Measurements from ENCODE around the gene DNMT1.

The DNMT1 gene

GRCh38 chr19:10138879-10139795, 55.6 kb downstream of the DNMT1 start:
- no peak for DNase-seq

- no peak for DNase-seq
Measured at GRCh38 chr19:10137751-10138682, 56.7 kb downstream of the DNMT1 start.

DNA sequence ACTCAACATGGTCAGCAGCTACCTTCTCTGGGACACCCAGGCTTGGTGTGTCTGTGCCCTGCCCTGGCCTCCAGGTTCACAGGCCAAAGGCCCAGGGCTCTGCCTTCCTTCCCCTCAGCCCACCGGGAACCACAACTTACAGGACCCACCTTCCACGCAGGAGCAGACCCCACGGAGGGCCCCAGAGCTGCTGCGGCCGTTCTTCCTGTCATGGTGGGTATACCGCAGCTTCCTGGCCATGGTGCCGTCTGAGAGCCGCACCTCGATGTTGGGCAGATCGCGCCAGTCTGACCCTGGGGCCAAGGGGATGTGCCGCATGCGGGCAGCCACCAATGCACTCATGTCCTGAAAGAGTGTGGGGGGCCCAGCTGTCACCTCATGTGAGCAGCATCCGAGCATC, 57.8 kb downstream of the DNMT1 start:
- no peak for DNase-seq

DNA sequence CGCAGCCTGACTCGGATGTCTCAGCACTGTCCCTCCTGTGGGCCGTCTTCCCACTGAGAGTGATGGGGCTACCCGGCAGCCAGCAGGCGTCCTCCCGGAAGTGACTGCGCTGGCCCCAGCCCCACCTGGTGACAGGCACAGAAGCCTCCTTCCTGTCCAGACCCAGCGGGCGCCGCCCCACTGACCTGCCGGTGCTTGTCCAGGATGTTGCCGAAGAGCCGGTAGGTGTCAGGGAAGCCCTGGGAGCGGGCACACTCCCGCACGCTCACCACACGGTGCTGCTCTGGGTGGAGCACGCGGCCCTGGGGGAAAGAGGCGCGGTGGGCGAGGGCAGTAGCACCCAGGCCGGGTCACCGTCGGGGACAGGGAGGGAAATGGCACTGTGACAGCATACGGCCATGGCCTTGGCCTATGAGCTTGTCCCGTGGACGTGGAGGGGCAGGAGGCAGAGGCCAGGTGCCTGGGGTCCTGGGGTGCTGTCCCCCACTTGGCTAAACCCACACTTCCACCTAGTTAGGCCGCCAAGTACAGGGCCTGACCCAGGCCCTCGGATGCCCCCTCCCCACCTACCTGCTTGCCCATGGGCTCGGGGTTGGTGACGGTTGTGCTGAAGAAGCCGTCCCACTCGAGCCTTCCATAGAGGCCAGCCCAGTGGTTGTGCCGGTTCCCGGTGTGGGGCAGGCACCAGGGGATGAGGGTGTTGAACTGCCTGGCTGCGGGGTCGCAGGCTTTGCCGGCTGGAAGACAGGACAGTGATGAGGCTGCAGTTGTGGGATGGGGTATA, 59.0 kb downstream of the DNMT1 start:
- DNase-seq, result no peak

GRCh38 chr19:10134040-10134439, 60.7 kb downstream of the DNMT1 start:
- DNase-seq, result no peak

GRCh38 chr19:10133596-10133995, 61.2 kb downstream of the DNMT1 start:
- no peak for DNase-seq

GRCh38 chr19:10132905-10133304, 61.8 kb downstream of the DNMT1 start:
- DNase-seq, result no peak

DNA sequence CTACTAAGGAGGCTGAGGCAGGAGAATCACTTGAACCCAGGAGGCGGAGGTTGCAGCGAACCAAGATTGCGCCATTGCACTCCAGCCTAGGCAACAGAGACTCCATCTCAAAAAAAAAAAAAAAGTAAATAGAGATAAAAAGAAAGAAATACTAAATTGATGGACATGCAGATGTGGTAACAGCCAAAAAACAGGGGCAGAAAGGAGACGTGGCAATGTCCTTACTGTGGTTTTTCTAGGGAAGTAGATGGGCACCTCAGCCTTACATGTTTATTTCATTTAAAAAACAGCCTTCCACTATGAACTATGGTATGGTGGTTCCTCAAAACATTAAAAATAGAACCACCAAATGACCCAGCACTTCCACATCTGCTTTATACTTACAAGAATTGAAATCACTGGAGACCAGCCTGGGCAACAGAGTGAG, 68.5 kb downstream of the DNMT1 start:
- no peak for DNase-seq

DNA sequence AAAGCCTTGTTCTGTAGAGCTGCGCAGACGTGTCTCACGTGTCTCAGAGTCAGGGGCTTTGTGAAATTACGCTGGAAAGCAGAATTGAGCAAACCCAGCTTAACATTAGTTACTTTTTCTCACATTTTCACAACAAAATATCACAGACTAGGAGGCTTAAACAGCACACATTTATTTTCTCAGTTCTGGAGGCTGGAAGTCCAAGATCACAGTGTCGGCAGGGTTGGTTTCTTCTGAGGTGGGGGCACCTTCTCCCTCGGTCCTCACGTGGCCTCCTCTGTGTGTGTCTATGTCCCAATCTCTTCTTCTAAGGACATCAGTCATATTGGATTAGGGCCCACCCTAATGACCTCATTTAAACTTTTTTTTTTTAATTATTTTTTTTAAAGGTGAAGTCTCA, 70.3 kb downstream of the DNMT1 start:
- DNase-seq, result no peak

- no peak for DNase-seq
Measured at GRCh38 chr19:10122045-10122444, 72.7 kb downstream of the DNMT1 start.

DNA sequence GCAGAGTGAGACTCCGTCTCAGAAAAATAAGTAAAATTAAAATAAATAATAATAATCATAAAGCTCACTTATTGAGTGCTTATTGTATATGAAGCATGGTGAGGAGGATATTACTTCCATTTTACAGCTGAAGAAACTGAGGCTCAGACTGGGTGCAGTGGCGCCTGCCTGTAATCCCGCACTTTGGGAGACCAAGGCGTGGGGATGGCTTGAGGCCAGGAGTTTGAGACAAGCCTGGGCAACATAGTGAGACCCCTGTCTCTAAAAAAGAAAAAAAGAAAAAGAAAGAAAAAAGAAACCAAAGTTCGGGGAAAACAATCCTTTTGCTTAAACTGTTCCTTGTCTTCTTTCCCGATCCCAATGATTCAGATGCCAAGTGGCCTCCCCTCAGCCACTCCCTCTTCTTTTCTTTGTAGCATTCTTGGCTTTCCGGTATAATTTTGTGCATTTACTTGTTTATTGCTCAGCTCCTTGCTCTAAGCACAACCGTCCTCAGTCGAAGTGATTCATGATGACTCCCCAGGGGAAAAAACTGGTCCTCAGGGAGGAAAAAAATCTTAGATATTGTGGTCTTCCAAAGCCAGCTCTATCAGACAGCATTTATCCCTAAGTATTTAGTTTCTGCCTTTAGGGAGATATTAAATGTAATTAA, 74.1 kb downstream of the DNMT1 start:
- no peak for DNase-seq

GRCh38 chr19:10118960-10119359, 75.8 kb downstream of the DNMT1 start:
- no peak for DNase-seq

GRCh38 chr19:10116866-10117616, 77.7 kb downstream of the DNMT1 start:
- DNase-seq, result no peak

- no peak for DNase-seq
Measured at GRCh38 chr19:10116085-10116865, 78.5 kb downstream of the DNMT1 start.

GRCh38 chr19:10115392-10116084, 79.2 kb downstream of the DNMT1 start:
- no peak for DNase-seq

DNA sequence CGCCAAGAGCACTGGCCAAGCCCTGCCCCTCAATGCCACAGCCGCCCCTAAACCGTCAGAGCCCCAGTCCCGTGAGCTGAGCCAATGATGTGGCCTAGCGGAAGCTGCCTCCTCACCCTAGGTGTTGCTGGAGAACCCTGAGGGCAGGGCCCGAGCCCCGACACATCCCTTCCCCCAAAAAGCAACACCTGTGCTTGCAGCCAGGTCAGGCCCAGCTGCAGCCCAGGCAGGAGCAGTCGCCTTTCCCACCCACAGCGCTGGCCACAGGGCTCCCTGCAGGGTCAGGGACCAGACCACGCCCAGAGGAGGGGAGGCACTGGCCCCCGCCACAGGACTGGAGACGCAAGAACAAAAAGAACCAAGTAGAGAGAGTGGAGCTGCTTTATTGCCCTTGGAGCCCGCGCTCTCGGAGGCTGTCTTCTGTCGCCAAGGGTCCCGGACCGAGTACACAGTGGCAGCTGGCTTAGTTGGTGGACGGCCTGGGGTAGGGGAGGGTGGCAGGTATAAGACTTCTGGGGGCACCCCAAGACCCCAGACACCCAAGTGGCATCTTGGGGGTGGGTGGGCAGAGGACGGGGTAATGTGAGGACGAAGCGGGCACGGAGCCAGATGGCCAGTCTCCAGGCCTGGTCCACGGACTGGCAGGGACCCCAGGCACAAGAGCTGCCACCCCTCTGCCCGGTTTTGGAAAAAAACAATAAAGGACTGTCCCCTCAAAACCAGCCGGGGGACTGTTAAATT, 79.9 kb downstream of the DNMT1 start:
- DNase-seq, result no peak

- DNase-seq, result no peak
Measured at GRCh38 chr19:10113964-10114650, 80.6 kb downstream of the DNMT1 start.

DNA sequence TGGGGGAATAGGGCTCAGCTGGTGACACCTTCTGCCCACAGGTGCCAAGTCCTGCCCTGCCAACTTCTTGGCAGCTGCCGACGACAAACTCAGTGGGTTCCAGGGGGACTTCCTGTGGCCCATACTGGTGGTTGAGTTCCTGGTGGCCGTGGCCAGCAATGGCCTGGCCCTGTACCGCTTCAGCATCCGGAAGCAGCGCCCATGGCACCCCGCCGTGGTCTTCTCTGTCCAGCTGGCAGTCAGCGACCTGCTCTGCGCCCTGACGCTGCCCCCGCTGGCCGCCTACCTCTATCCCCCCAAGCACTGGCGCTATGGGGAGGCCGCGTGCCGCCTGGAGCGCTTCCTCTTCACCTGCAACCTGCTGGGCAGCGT, 81.2 kb downstream of the DNMT1 start:
- DNase-seq, result no peak
